DMS79 treated with DMSO at 0.1 percent for 48 hours (cell line): ENCODE results near the gene PAIP2.
"Not testable (repeated sequence)": the region's sequence is repeated elsewhere in the genome, so short reads cannot be mapped to it uniquely, and the experiment has no call there.

Source experiments
- DNase-seq: peaks from one replicate; lab custom pipeline; 2025; lab: John Stamatoyannopoulos, UW

PAIP2 gene

DNA sequence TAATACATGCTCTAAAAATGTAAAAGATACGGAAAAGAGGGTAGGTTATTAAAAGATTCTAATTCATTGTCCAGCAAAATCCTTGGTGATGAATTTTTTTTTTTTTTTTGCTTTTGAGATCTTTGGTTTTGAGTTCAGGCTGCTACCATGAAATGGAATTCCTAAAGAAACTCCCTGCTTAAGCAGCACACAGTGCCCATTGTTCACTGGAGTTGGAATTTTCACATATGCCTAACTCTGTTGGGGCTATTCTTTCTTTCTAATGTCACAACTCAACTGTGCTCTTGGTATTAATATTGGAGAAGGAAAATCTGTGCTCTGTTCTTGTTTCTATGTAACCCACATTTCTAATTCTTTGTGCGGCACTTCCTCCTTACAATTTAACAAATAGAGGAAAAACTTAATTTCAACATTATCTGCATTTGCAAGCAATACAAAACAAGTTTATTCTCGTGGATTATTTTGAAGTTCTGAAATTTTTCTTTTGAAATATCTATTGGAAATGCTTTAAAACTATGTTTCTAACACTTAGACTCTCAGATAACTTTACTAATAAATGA, 26.5 kb upstream of the PAIP2 start:
- no peak for DNase-seq

DNA sequence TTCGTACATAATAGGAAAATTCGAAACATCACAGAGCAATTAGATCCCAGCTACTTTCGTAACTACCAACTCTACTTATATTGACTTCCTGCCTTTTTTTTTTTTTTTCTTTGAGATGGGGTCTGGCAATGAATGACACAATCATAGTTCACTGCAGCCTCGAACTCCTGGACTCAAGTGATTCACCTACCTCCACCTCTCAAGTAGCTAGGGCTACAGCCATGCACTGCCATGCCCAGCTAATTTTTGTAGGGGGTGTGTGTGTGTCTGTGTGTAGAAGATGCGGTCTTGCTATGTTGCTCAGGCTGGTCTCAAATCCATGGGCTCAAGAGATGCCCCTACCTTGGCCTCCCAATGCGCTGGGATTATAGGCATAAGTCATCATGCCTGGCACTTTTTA, 5.8 kb upstream of the PAIP2 start:
- DNase-seq, result no peak

- DNase-seq, result no peak
Measured at GRCh38 chr5:139340051-139340450, 1.6 kb upstream of the PAIP2 start.

- no peak for DNase-seq
Measured at GRCh38 chr5:139341187-139341688, 416 bp upstream of the PAIP2 start.

GRCh38 chr5:139342423-139342723, 719 bp downstream of the PAIP2 start:
- DNase-seq, result no peak

- no peak for DNase-seq
Measured at GRCh38 chr5:139343476-139343875, 1.8 kb downstream of the PAIP2 start.

- no peak for DNase-seq
Measured at GRCh38 chr5:139344177-139344576, 2.5 kb downstream of the PAIP2 start.

- not testable (repeated sequence) for DNase-seq
Measured at GRCh38 chr5:139345442-139345841, 3.8 kb downstream of the PAIP2 start.

GRCh38 chr5:139347863-139348262, 6.2 kb downstream of the PAIP2 start:
- DNase-seq, result not testable (repeated sequence)

- no peak for DNase-seq
Measured at GRCh38 chr5:139354186-139354585, 12.5 kb downstream of the PAIP2 start.

DNA sequence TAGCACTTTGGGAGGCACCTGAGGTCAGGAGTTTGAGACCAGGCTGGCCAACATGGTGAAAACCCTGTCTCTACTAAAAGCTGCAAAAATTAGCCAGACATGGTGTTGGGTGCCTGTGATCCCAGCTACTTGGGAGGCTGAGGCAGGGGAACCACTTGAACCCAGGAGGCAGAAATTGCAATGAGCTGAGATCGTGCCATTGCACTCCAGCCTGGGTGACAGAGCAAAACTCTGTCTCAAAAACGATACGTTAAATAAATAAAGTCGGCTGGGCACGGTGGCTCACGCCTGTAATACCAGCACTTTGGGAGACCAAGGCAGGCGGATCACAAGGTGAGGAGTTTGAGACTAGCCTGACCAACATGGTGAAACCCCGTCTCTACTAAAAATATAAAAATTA, 14.2 kb downstream of the PAIP2 start:
- DNase-seq, result not testable (repeated sequence)

- DNase-seq, result no peak
Measured at GRCh38 chr5:139358064-139358463, 16.4 kb downstream of the PAIP2 start.

- DNase-seq, result no peak
Measured at GRCh38 chr5:139360384-139360783, 18.7 kb downstream of the PAIP2 start.

- DNase-seq, result no peak
Measured at GRCh38 chr5:139361835-139362429, 20.3 kb downstream of the PAIP2 start.

DNA sequence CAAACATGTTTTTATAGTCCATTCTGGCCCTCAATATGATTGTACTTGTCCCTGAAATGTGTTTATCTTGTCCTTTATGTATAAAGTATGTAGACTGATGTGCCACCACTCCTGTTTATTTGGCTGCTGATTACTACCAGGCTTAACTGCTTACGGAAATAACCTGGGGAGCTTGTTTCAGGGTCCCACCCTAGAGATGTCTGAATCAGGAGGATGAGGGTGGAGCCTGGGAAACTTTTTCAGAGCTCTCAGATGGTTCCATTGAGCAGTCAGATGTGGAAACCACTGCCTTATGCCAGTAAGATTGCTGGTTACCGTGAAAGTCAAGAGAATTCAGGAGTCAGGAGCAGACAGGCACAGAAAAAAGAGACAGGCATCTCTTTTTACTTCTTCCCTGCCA, 22.3 kb downstream of the PAIP2 start:
- no peak for DNase-seq

DNA sequence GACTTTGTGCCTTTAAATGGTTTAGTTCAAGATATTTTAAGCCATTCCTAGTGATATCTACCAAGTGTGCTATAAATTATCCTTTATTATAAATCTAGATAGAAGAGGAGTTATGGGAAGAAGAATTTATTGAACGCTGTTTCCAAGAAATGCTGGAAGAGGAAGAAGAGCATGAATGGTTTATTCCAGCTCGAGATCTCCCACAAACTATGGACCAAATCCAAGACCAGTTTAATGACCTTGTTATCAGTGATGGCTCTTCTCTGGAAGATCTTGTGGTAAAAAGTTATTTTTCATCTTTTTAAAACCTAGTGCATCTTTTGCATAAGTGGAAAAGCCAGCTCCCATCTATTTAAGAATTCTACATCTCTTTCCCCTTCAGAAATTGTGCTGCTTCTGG, 22.8 kb downstream of the PAIP2 start:
- DNase-seq, result no peak

DNA sequence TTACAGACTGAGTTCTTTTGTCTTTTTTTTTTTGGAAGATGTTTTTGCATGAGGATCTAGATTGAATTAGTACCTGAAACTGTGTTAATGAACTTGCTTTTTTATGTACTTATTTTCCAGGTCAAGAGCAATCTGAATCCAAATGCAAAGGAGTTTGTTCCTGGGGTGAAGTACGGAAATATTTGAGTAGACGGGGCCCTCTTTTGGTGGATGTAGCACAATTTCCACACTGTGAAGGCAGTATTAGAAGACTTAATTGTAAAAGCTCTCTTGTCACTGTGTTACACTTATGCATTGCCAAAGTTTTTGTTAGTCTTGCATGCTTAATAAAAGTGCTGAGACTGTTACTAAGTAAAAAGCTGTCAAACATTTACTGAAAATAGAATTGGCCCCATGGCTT, 27.0 kb downstream of the PAIP2 start:
- DNase-seq, result no peak

GRCh38 chr5:139369181-139369580, 27.5 kb downstream of the PAIP2 start:
- no peak for DNase-seq

DNA sequence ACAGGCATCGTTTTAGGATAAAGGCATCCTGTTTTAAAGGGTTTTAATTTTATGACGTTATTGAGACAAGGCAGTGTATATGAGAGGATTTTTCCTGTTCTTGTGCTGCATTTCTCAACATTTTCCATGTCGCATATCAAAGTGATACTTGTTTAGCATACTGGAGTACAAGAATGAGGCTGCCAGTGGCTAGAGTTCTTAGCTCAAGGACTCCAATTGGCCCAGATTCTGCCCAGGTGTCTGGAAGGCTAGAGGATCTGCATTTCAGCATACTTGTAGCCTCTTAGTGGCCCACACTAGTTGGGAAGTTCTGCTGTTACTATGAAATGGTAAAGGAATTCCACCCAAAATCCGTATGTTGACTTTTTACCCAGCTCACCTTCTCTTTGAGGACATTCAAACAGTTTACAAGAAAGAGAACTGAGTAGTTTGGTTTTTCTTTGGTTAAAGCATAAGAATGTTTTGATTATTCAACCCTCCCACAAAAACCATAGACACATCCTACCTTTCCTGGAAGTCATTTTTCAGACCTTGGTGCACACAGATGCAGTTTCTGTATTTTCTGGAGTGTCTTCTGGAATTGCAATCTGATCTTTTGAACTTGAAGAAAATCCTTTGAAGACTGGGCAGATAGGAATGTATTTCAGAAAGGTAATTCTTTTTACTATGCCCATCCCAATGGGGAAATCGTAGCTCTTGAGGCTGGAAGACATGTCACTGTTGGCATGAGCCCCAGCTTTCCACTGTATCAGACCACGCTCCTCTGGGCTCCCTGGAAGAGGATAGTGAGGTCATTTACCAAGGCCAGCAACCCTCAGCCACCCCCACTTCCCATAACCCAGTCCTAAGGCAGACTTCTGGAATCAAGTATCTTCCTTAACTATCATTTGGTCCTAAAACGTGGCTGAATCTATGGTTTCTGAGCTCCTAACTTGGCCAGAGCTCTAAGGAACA, 30.1 kb downstream of the PAIP2 start:
- no peak for DNase-seq

DNA sequence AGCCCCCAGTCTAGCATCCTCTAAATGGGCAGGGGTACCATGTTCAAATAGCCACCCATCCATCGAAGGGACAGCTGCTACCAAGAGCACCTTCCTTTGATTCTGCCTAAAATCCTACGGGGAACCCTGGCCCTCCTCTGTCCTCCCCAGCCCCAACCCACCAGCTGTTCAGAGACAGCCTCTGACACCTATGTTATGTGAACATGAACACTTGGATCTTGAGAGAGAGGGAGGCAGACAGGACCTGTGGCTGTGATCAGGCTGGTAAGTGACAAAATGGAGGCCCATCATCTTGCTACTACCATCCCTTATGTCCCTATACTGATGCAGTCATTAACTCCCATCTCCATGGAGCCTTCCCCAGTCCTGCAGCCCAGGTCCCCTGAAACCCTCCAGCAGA, 33.3 kb downstream of the PAIP2 start:
- no peak for DNase-seq

GRCh38 chr5:139376364-139376763, 34.7 kb downstream of the PAIP2 start:
- DNase-seq, result no peak

- DNase-seq, result no peak
Measured at GRCh38 chr5:139377226-139377625, 35.6 kb downstream of the PAIP2 start.
